Omental fat pad (tissue), 4 donors: ENCODE data around the gene SIPA1L3. TPM values are rescaled to one million over a fixed set of nuclear protein-coding genes. Genes with fewer than 3 reads are reported as not detected.

Experiments
- ATAC-seq: fragments of 150-250 bp; one replicate; pipeline ENCODE4 v1.9.1; 2016; ENCODE audit warnings: mild to moderate bottlenecking, moderate library complexity; ENCODE audit not compliant: low FRiP score
- DNase-seq: peaks from one replicate; pipeline ENCODE4 v3.0.0-alpha.2; 2019; ENCODE audit warnings: low spot score
- CTCF ChIP-seq, 3 donors: fragments of 450-650 bp; IDR thresholded peaks; one replicate each; pipeline ENCODE4 v1.5.1; 2016 to 2017; ENCODE audit warnings: antibody characterized with exemption in 3 of 3, mild to moderate bottlenecking in 3 of 3, moderate library complexity in 2 of 3
- total RNA-seq, 4 donors: library from RNA; depleted of rRNA; stranded (reverse); fragments of >200 nt; gene quantifications; one replicate each; pipeline ENCODE4 v1.1.0, GENCODE V29; 2016

SIPA1L3 gene
- total RNA-seq, 4 donors from 2014 or later = 8.9 to 14.7 (median 12.0) TPM

GRCh38 chr19:38152461-38153379 is 245.7 kb downstream of the SIPA1L3 start:
- no peak for DNase-seq

DNA sequence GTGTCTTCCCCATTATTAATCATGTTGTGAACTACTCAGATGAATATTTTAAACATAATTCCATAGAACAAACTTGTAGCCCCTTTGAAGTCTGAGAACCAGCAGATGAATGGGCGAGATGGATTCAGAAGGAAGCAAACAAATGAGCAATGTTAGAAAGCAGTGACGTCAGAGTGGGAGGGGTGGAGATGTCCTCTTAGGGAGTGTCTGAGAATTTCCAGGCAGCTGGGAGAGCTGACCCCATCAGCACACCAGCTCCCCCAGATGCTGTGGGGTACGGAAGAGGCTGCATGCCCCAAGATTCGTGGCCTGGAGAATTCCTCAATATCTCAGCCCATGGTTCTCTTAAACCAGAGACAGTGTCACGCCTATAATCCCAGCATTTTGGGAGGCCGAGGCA is 248.4 kb downstream of the SIPA1L3 start:
- DNase-seq = no peak

More at GRCh38 chr19:38152461-38153379, 245.7 kb downstream of the SIPA1L3 start:
- no peak for ATAC-seq
- no peak for TF ChIP-seq CTCF (IDR thresholded peaks at IDR 0.05)

GRCh38 chr19:38158730-38159129 is 251.7 kb downstream of the SIPA1L3 start:
- no peak for TF ChIP-seq CTCF (IDR thresholded peaks at IDR 0.05)
- no peak for ATAC-seq
- no peak for DNase-seq

More for the DNA sequence above, 248.4 kb downstream of the SIPA1L3 start:
- TF ChIP-seq CTCF (IDR thresholded peaks at IDR 0.05) = no peak
- ATAC-seq = no peak

GRCh38 chr19:38162094-38162493 is 255.1 kb downstream of the SIPA1L3 start:
- DNase-seq (no peak), ATAC-seq (no peak)
- no peak for TF ChIP-seq CTCF (IDR thresholded peaks at IDR 0.05)

DNA sequence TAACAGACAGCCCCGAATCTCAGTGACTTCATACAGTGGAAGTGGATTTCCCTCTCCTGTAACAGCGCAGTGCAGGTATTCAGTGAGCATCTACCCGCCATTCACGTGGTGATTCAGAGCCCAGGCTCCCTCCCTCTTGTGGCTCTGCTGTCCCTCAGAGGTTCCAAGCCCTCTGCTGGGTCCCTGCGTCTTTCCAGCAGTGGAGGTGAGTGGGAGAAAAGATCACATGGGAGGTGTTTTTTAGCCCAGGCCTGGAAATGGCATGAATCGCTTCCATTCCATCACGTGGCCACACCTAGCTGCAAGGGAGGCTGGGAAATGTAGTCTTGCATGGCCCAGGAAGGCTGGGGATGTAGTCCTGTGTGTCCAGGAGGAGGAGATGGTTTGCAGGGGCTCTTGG is 255.6 kb downstream of the SIPA1L3 start:
- no peak for TF ChIP-seq CTCF (IDR thresholded peaks at IDR 0.05)
- no peak for ATAC-seq

GRCh38 chr19:38163419-38164290 is 256.6 kb downstream of the SIPA1L3 start:
- DNase-seq = no peak
- no peak for ATAC-seq
- no peak for TF ChIP-seq CTCF (IDR thresholded peaks at IDR 0.05)

More for the DNA sequence above, 255.6 kb downstream of the SIPA1L3 start:
- DNase-seq = no peak
